Measurements from ENCODE around the gene CABLES1. TPM values are rescaled to one million over a fixed set of nuclear protein-coding genes. Genes with fewer than 3 reads are reported as not detected.

Gene CABLES1
- polyA plus RNA-seq, 1 donor, result 7.2 TPM

Other genes with a start within 250 kb of the CABLES1 start
- 10.4 TPM for gene RBBP8, start 202.2 kb upstream of the CABLES1 start, polyA plus RNA-seq (ENCODE audit: insufficient read length)

All from hindlimb muscle (tissue), 1 donor.